ENCODE results near the gene SKAP1.

Gene SKAP1

GRCh38 chr17:48470388-48471034 is 40.5 kb upstream of the SKAP1 start:
- POLR2A ChIA-PET, result no interaction called here
- 93% methylated on average over 3 of the region's 6 CpGs for WGBS (ENCODE audit: insufficient coverage)
- no peak for DNase-seq

GRCh38 chr17:48469227-48469626 is 39.2 kb upstream of the SKAP1 start:
- CTCF ChIA-PET, result interaction anchor here (1.3 to 1.7 kb wide), 2 partner anchors 8 to 16 kb away, joined by 4 to 6 read pairs; no protein-coding TSS in a partner anchor
- Histone ChIP-seq H3K4me1 (ENCODE audit: control extremely low read depth in 1 of 4, control insufficient read depth in 4 of 4, insufficient read depth in 4 of 4, low read length in 3 of 4) (peaks cover 0 to 13% (median 8%) of the 10 kb centered on the region in 4 experiments), H3K27me3 (replicated peaks in 2 of 5; ENCODE audit: control insufficient read depth in 4 of 5, insufficient read depth in 5 of 5, low read length in 4 of 5) (no peaks in the 10 kb centered on the region), H3K27ac (ENCODE audit: insufficient read depth in 1 of 2, low read depth in 1 of 2, low read length in 2 of 2, poor library complexity in 1 of 2, severe bottlenecking in 2 of 2) (no peak overlapping the region), H3K9me3 (ENCODE audit: control extremely low read depth in 1 of 5, control insufficient read depth in 4 of 5, insufficient read depth in 2 of 5, low read depth in 1 of 5, low read length in 4 of 5) (no peaks in the 10 kb centered on the region), H3K36me3 (ENCODE audit: control insufficient read depth in 4 of 4, insufficient read depth in 4 of 4, low read length in 3 of 4) (no peaks in the 10 kb centered on the region), H3K4me3 (ENCODE audit: control insufficient read depth in 1 of 7, extremely low read depth in 1 of 7, insufficient read depth in 4 of 7, low read depth in 2 of 7, low read length in 6 of 7) (no peak overlapping the region)
- POLR2A ChIA-PET, result no interaction called here
- DNase-seq, result no peak
- WGBS (ENCODE audit: insufficient coverage), result 100% methylated on average over 1 of the region's 3 CpGs

More at GRCh38 chr17:48470388-48471034, 40.5 kb upstream of the SKAP1 start:
- no peak overlapping the region for H3K4me3 ChIP-seq (ENCODE audit: control insufficient read depth in 1 of 7, extremely low read depth in 1 of 7, insufficient read depth in 4 of 7, low read depth in 2 of 7, low read length in 6 of 7)
- H3K4me1 ChIP-seq (ENCODE audit: control extremely low read depth in 1 of 4, control insufficient read depth in 4 of 4, insufficient read depth in 4 of 4, low read length in 3 of 4), result peaks cover 0 to 13% (median 7%) of the 10 kb centered on the region in 4 experiments
- H3K36me3 ChIP-seq (ENCODE audit: control insufficient read depth in 4 of 4, insufficient read depth in 4 of 4, low read length in 3 of 4), result no peaks in the 10 kb centered on the region
- no peaks in the 10 kb centered on the region for H3K9me3 ChIP-seq (ENCODE audit: control extremely low read depth in 1 of 5, control insufficient read depth in 4 of 5, insufficient read depth in 2 of 5, low read depth in 1 of 5, low read length in 4 of 5)
- CTCF ChIA-PET, result interaction anchor here (0.8 kb wide), 1 partner anchor 14 kb away, joined by 3 read pairs; no protein-coding TSS in a partner anchor
- no peaks in the 10 kb centered on the region for H3K27me3 ChIP-seq (replicated peaks in 2 of 5; ENCODE audit: control insufficient read depth in 4 of 5, insufficient read depth in 5 of 5, low read length in 4 of 5)
- H3K27ac ChIP-seq (ENCODE audit: insufficient read depth in 1 of 2, low read depth in 1 of 2, low read length in 2 of 2, poor library complexity in 1 of 2, severe bottlenecking in 2 of 2), result no peak overlapping the region

GRCh38 chr17:48468299-48468698 is 38.3 kb upstream of the SKAP1 start:
- WGBS (ENCODE audit: insufficient coverage), result 75% methylated on average over 1 of the region's 4 CpGs
- Histone ChIP-seq H3K9me3 (ENCODE audit: control extremely low read depth in 1 of 5, control insufficient read depth in 4 of 5, insufficient read depth in 2 of 5, low read depth in 1 of 5, low read length in 4 of 5) (no peaks in the 10 kb centered on the region), H3K4me1 (ENCODE audit: control extremely low read depth in 1 of 4, control insufficient read depth in 4 of 4, insufficient read depth in 4 of 4, low read length in 3 of 4) (peaks cover 0 to 15% (median 10%) of the 10 kb centered on the region in 4 experiments), H3K27ac (ENCODE audit: insufficient read depth in 1 of 2, low read depth in 1 of 2, low read length in 2 of 2, poor library complexity in 1 of 2, severe bottlenecking in 2 of 2) (no peak overlapping the region), H3K27me3 (replicated peaks in 2 of 5; ENCODE audit: control insufficient read depth in 4 of 5, insufficient read depth in 5 of 5, low read length in 4 of 5) (no peaks in the 10 kb centered on the region), H3K4me3 (ENCODE audit: control insufficient read depth in 1 of 7, extremely low read depth in 1 of 7, insufficient read depth in 4 of 7, low read depth in 2 of 7, low read length in 6 of 7) (no peak overlapping the region), H3K36me3 (ENCODE audit: control insufficient read depth in 4 of 4, insufficient read depth in 4 of 4, low read length in 3 of 4) (no peaks in the 10 kb centered on the region)
- DNase-seq, result no peak
- ChIA-PET CTCF (interaction anchor here (1.3 to 1.7 kb wide), 2 partner anchors 9 to 15 kb away, joined by 4 to 6 read pairs; no protein-coding TSS in a partner anchor), POLR2A (no interaction called here)

- ChIA-PET CTCF (interaction anchor here (0.9 to 1.6 kb wide), 3 partner anchors 9 to 31 kb away, joined by 3 to 7 read pairs (median 5); no protein-coding TSS in a partner anchor), POLR2A (no interaction called here)
- Histone ChIP-seq H3K4me3 (ENCODE audit: control insufficient read depth in 1 of 7, extremely low read depth in 1 of 7, insufficient read depth in 4 of 7, low read depth in 2 of 7, low read length in 6 of 7) (no peak overlapping the region), H3K4me1 (ENCODE audit: control extremely low read depth in 1 of 4, control insufficient read depth in 4 of 4, insufficient read depth in 4 of 4, low read length in 3 of 4) (peaks cover 1 to 9% (median 7%) of the 10 kb centered on the region in 4 experiments), H3K36me3 (ENCODE audit: control insufficient read depth in 4 of 4, insufficient read depth in 4 of 4, low read length in 3 of 4) (no peaks in the 10 kb centered on the region), H3K9me3 (ENCODE audit: control extremely low read depth in 1 of 5, control insufficient read depth in 4 of 5, insufficient read depth in 2 of 5, low read depth in 1 of 5, low read length in 4 of 5) (no peaks in the 10 kb centered on the region), H3K27ac (ENCODE audit: insufficient read depth in 1 of 2, low read depth in 1 of 2, low read length in 2 of 2, poor library complexity in 1 of 2, severe bottlenecking in 2 of 2) (no peak overlapping the region), H3K27me3 (replicated peaks in 2 of 5; ENCODE audit: control insufficient read depth in 4 of 5, insufficient read depth in 5 of 5, low read length in 4 of 5) (no peaks in the 10 kb centered on the region)
- DNase-seq, result no peak
- 100% methylated on average over 2 of the region's 2 CpGs for WGBS (ENCODE audit: insufficient coverage)
Measured at GRCh38 chr17:48465884-48466283, 35.9 kb upstream of the SKAP1 start.

GRCh38 chr17:48463526-48463925 is 33.5 kb upstream of the SKAP1 start:
- 100% methylated on average over 1 of the region's 4 CpGs for WGBS (ENCODE audit: insufficient coverage)
- Histone ChIP-seq H3K36me3 (ENCODE audit: control insufficient read depth in 4 of 4, insufficient read depth in 4 of 4, low read length in 3 of 4) (no peaks in the 10 kb centered on the region), H3K27ac (ENCODE audit: insufficient read depth in 1 of 2, low read depth in 1 of 2, low read length in 2 of 2, poor library complexity in 1 of 2, severe bottlenecking in 2 of 2) (no peak overlapping the region), H3K4me3 (ENCODE audit: control insufficient read depth in 1 of 7, extremely low read depth in 1 of 7, insufficient read depth in 4 of 7, low read depth in 2 of 7, low read length in 6 of 7) (no peak overlapping the region), H3K27me3 (replicated peaks in 2 of 5; ENCODE audit: control insufficient read depth in 4 of 5, insufficient read depth in 5 of 5, low read length in 4 of 5) (no peaks in the 10 kb centered on the region), H3K9me3 (ENCODE audit: control extremely low read depth in 1 of 5, control insufficient read depth in 4 of 5, insufficient read depth in 2 of 5, low read depth in 1 of 5, low read length in 4 of 5) (no peaks in the 10 kb centered on the region), H3K4me1 (ENCODE audit: control extremely low read depth in 1 of 4, control insufficient read depth in 4 of 4, insufficient read depth in 4 of 4, low read length in 3 of 4) (peaks cover 1 to 9% (median 7%) of the 10 kb centered on the region in 4 experiments)
- CTCF ChIA-PET, result interaction anchor here (0.7 to 2.1 kb wide), 3 partner anchors 10 to 14 kb away, joined by 3 to 5 read pairs (median 4); no protein-coding TSS in a partner anchor
- POLR2A ChIA-PET, result interaction anchor here (0.6 kb wide), 1 partner anchor 707 kb away, joined by 3 read pairs; no protein-coding TSS in a partner anchor
- no peak for DNase-seq

- Histone ChIP-seq H3K4me1 (ENCODE audit: control extremely low read depth in 1 of 4, control insufficient read depth in 4 of 4, insufficient read depth in 4 of 4, low read length in 3 of 4) (peaks cover 1 to 9% (median 7%) of the 10 kb centered on the region in 4 experiments), H3K27me3 (replicated peaks in 2 of 5; ENCODE audit: control insufficient read depth in 4 of 5, insufficient read depth in 5 of 5, low read length in 4 of 5) (no peaks in the 10 kb centered on the region), H3K36me3 (ENCODE audit: control insufficient read depth in 4 of 4, insufficient read depth in 4 of 4, low read length in 3 of 4) (no peaks in the 10 kb centered on the region), H3K9me3 (ENCODE audit: control extremely low read depth in 1 of 5, control insufficient read depth in 4 of 5, insufficient read depth in 2 of 5, low read depth in 1 of 5, low read length in 4 of 5) (no peaks in the 10 kb centered on the region), H3K4me3 (ENCODE audit: control insufficient read depth in 1 of 7, extremely low read depth in 1 of 7, insufficient read depth in 4 of 7, low read depth in 2 of 7, low read length in 6 of 7) (no peak overlapping the region), H3K27ac (ENCODE audit: insufficient read depth in 1 of 2, low read depth in 1 of 2, low read length in 2 of 2, poor library complexity in 1 of 2, severe bottlenecking in 2 of 2) (no peak overlapping the region)
- 33% methylated on average over 1 of the region's 2 CpGs for WGBS (ENCODE audit: insufficient coverage)
- POLR2A ChIA-PET, result no interaction called here
- DNase-seq, result peak in 2 of 3 donors; percentile 31 to 42
- CTCF ChIA-PET, result interaction anchor here (0.7 to 2.1 kb wide), 5 partner anchors 10 to 130 kb away, joined by 3 to 5 read pairs (median 3); no protein-coding TSS in a partner anchor
Measured at GRCh38 chr17:48462946-48463345, 32.9 kb upstream of the SKAP1 start.

GRCh38 chr17:48460052-48460451 is 30.0 kb upstream of the SKAP1 start:
- WGBS (ENCODE audit: insufficient coverage), result 87% methylated on average over 3 of the region's 3 CpGs
- ChIA-PET CTCF (interaction anchor here (1.0 to 2.4 kb wide), 5 partner anchors 9 to 197 kb away, joined by 3 to 9 read pairs (median 3); no protein-coding TSS in a partner anchor), POLR2A (no interaction called here)
- Histone ChIP-seq H3K4me3 (ENCODE audit: control insufficient read depth in 1 of 7, extremely low read depth in 1 of 7, insufficient read depth in 4 of 7, low read depth in 2 of 7, low read length in 6 of 7) (no peak overlapping the region), H3K36me3 (ENCODE audit: control insufficient read depth in 4 of 4, insufficient read depth in 4 of 4, low read length in 3 of 4) (no peaks in the 10 kb centered on the region), H3K27me3 (replicated peaks in 2 of 5; ENCODE audit: control insufficient read depth in 4 of 5, insufficient read depth in 5 of 5, low read length in 4 of 5) (no peaks in the 10 kb centered on the region), H3K4me1 (ENCODE audit: control extremely low read depth in 1 of 4, control insufficient read depth in 4 of 4, insufficient read depth in 4 of 4, low read length in 3 of 4) (peaks cover 1 to 25% (median 14%) of the 10 kb centered on the region in 4 experiments), H3K9me3 (ENCODE audit: control extremely low read depth in 1 of 5, control insufficient read depth in 4 of 5, insufficient read depth in 2 of 5, low read depth in 1 of 5, low read length in 4 of 5) (peaks cover 0 to 2% (median 0%) of the 10 kb centered on the region in 5 experiments), H3K27ac (ENCODE audit: insufficient read depth in 1 of 2, low read depth in 1 of 2, low read length in 2 of 2, poor library complexity in 1 of 2, severe bottlenecking in 2 of 2) (no peak overlapping the region)
- DNase-seq, result peak in 2 of 3 donors; percentile 67 to 75
